PC-3 (cell line): ENCODE measurements around the gene AK1.

ENCODE experiments used
- EZH2phosphoT487 ChIP-seq: fragments of 300-600 bp; sonication (generic); IDR thresholded peaks from 2 replicates; pipeline ENCODE4 v1.6.1; 2018; ENCODE audit warnings: mild to moderate bottlenecking, antibody characterized with exemption, low read length, borderline replicate concordance
- TF ChIP-seq, protein P1 (sequence below): fragments of 300-600 bp; sonication (generic); conservative IDR thresholded peaks from 2 replicates; pipeline ENCODE4 v1.5.1; 2017; ENCODE audit warnings: antibody characterized with exemption, low read depth, mild to moderate bottlenecking, low read length

DNA sequence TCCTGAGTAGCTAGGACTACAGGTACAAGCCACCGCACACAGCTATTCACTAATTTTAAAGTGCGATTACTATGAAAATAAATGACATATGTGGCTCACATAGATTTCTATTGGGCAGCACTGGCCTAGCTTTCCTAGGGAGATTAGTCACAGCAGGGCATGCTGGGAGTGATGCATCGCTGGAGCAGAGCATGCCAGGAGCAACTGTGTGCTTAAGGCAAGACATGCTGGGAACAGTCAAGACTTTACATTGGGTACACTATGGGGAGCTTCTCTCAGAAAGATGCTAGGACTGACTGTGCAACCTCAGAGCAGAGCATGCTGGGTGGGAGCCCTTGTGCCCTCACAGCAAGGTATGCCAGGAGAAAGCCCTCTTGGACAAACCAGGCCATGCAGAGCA lies 12.6 kb upstream of the AK1 start:
- TF ChIP-seq, protein P1, sequence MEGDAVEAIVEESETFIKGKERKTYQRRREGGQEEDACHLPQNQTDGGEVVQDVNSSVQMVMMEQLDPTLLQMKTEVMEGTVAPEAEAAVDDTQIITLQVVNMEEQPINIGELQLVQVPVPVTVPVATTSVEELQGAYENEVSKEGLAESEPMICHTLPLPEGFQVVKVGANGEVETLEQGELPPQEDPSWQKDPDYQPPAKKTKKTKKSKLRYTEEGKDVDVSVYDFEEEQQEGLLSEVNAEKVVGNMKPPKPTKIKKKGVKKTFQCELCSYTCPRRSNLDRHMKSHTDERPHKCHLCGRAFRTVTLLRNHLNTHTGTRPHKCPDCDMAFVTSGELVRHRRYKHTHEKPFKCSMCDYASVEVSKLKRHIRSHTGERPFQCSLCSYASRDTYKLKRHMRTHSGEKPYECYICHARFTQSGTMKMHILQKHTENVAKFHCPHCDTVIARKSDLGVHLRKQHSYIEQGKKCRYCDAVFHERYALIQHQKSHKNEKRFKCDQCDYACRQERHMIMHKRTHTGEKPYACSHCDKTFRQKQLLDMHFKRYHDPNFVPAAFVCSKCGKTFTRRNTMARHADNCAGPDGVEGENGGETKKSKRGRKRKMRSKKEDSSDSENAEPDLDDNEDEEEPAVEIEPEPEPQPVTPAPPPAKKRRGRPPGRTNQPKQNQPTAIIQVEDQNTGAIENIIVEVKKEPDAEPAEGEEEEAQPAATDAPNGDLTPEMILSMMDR = no peak
- no peak for TF ChIP-seq EZH2phosphoT487
